ENCODE measurements around the gene DLG5. TPM values are rescaled to one million over a fixed set of nuclear protein-coding genes. Genes with fewer than 3 reads are reported as not detected.

DLG5 gene
- polyA plus RNA-seq, 3 donors, result 0.14 to 0.77 TPM; not detected in 1

GRCh38 chr10:77925410-77925794 lies 1.2 kb downstream of the DLG5 start:
- H3K4me3 Mint-ChIP-seq, result peak overlapping the region; percentile 53 to 80
- intact Hi-C loops (cut with micrococcal nuclease), result no loop called here

GRCh38 chr10:77922566-77923179 lies 3.9 kb downstream of the DLG5 start:
- Histone ChIP-seq H3K27ac (ENCODE audit: low read depth in 1 of 2, low read length in 2 of 2) (no peak overlapping the region), H3K9ac (ENCODE audit: insufficient read depth, low read length, poor library complexity, severe bottlenecking) (no peak overlapping the region), H3K79me2 (ENCODE audit: insufficient read depth, low read length) (no peaks in the 10 kb centered on the region), H3K9me3 (replicated peaks in 1 of 2; ENCODE audit: control insufficient read depth in 1 of 2, insufficient read depth in 1 of 2, low read length in 2 of 2) (peaks cover 3 to 5% of the 10 kb centered on the region in 2 donors), H3K27me3 (ENCODE audit: control insufficient read depth in 2 of 2, insufficient read depth in 2 of 2, low read length in 2 of 2) (peaks cover 23 to 24% of the 10 kb centered on the region in 2 donors), H2AFZ (ENCODE audit: insufficient read depth, low read depth, low read length, poor library complexity, severe bottlenecking) (no peak overlapping the region), H3K4me1 (ENCODE audit: control insufficient read depth in 1 of 2, insufficient read depth in 2 of 2, low read length in 2 of 2) (peaks cover 10 to 18% of the 10 kb centered on the region in 2 donors), H3K4me3 (replicated peaks in 1 of 3; ENCODE audit: low read depth in 2 of 3, low read length in 3 of 3) (no peak overlapping the region), H3K36me3 (replicated peaks in 1 of 2; ENCODE audit: control insufficient read depth in 1 of 2, insufficient read depth in 2 of 2, low read length in 2 of 2) (no peaks in the 10 kb centered on the region), H3K4me2 (replicated peaks; ENCODE audit: extremely low read depth, low read length, poor library complexity, severe bottlenecking) (no peak overlapping the region), H4K20me1 (ENCODE audit: insufficient read depth, low read length) (no peaks in the 10 kb centered on the region)
- Mint-ChIP-seq H3K9me3 (peaks cover 0 to 14% (median 4%) of the 10 kb centered on the region in 7 donors), H3K4me1 (peaks cover 12% of the 10 kb centered on the region), H3K27ac (no peak overlapping the region), H3K36me3 (peaks cover 0 to 4% of the 10 kb centered on the region in 2 donors), H3K27me3 (ENCODE audit: low read depth in 3 of 3) (peaks cover 25 to 38% (median 29%) of the 10 kb centered on the region in 3 donors), H3K4me3 (no peak overlapping the region)
- intact Hi-C loops (cut with micrococcal nuclease), result no loop called here
- no peak for DNase-seq
- no CpG with 5 or more reads among the region's 8 CpGs for WGBS (ENCODE audit: insufficient coverage)
- no peak for TF ChIP-seq CTCF (IDR thresholded peaks at IDR 0.05)

More at GRCh38 chr10:77925410-77925794, 1.2 kb downstream of the DLG5 start:
- Mint-ChIP-seq H3K9me3 (peaks cover 0 to 16% (median 4%) of the 10 kb centered on the region in 7 donors), H3K27me3 (ENCODE audit: low read depth in 3 of 3) (peaks cover 48 to 60% (median 51%) of the 10 kb centered on the region in 3 donors), H3K27ac (no peak overlapping the region), H3K36me3 (peaks cover 0 to 4% of the 10 kb centered on the region in 2 donors), H3K4me1 (peaks cover 12% of the 10 kb centered on the region)
- Histone ChIP-seq H3K4me2 (replicated peaks; ENCODE audit: extremely low read depth, low read length, poor library complexity, severe bottlenecking) (peak overlapping the region; percentile 85), H2AFZ (ENCODE audit: insufficient read depth, low read depth, low read length, poor library complexity, severe bottlenecking) (peak overlapping the region; percentile 72), H3K9me3 (replicated peaks in 1 of 2; ENCODE audit: control insufficient read depth in 1 of 2, insufficient read depth in 1 of 2, low read length in 2 of 2) (peaks cover 3 to 9% of the 10 kb centered on the region in 2 donors), H3K4me3 (replicated peaks in 1 of 3; ENCODE audit: low read depth in 2 of 3, low read length in 3 of 3) (peak overlapping the region in 2 of 3 experiments; percentile 8 to 73), H3K27ac (ENCODE audit: low read depth in 1 of 2, low read length in 2 of 2) (no peak overlapping the region), H3K4me1 (ENCODE audit: control insufficient read depth in 1 of 2, insufficient read depth in 2 of 2, low read length in 2 of 2) (peaks cover 10 to 18% of the 10 kb centered on the region in 2 donors), H3K9ac (ENCODE audit: insufficient read depth, low read length, poor library complexity, severe bottlenecking) (peak overlapping the region; percentile 49), H3K79me2 (ENCODE audit: insufficient read depth, low read length) (no peaks in the 10 kb centered on the region), H4K20me1 (ENCODE audit: insufficient read depth, low read length) (no peaks in the 10 kb centered on the region), H3K36me3 (replicated peaks in 1 of 2; ENCODE audit: control insufficient read depth in 1 of 2, insufficient read depth in 2 of 2, low read length in 2 of 2) (no peaks in the 10 kb centered on the region), H3K27me3 (ENCODE audit: control insufficient read depth in 2 of 2, insufficient read depth in 2 of 2, low read length in 2 of 2) (peaks cover 43 to 44% of the 10 kb centered on the region in 2 donors)
- peak in 1 of 3 donors; percentile 5 for DNase-seq
- 30% methylated on average over 7 of the region's 7 CpGs for WGBS (ENCODE audit: insufficient coverage)
- no peak for TF ChIP-seq CTCF (IDR thresholded peaks at IDR 0.05)

Measured in CD14-positive monocyte (primary cell).